ENCODE data around the gene EPN2.

EPN2 gene

GRCh38 chr17:19371259-19372010 lies 134.3 kb downstream of the EPN2 start:
- DNase-seq (ENCODE audit: low read depth): no peak
- TF ChIP-seq CTCF (conservative IDR thresholded peaks at IDR 0.05; ENCODE audit: low read depth, low read length): no peak
- H3K4me3 ChIP-seq (ENCODE audit: low read depth, low read length): no peak overlapping the region

- no peak overlapping the region for H3K4me3 ChIP-seq (ENCODE audit: low read depth, low read length)
- no peak for DNase-seq (ENCODE audit: low read depth)
- no peak for TF ChIP-seq CTCF (conservative IDR thresholded peaks at IDR 0.05; ENCODE audit: low read depth, low read length)
Observed at GRCh38 chr17:19372011-19372370, 134.8 kb downstream of the EPN2 start.

GRCh38 chr17:19372439-19372838 lies 135.3 kb downstream of the EPN2 start:
- TF ChIP-seq CTCF (conservative IDR thresholded peaks at IDR 0.05; ENCODE audit: low read depth, low read length): no peak
- H3K4me3 ChIP-seq (ENCODE audit: low read depth, low read length): no peak overlapping the region
- DNase-seq (ENCODE audit: low read depth): no peak

- DNase-seq (ENCODE audit: low read depth): no peak
- TF ChIP-seq CTCF (conservative IDR thresholded peaks at IDR 0.05; ENCODE audit: low read depth, low read length): no peak
Observed at GRCh38 chr17:19372866-19373504, 135.8 kb downstream of the EPN2 start.

GRCh38 chr17:19374136-19374535 lies 137.0 kb downstream of the EPN2 start:
- no peak for DNase-seq (ENCODE audit: low read depth)
- no peak overlapping the region for H3K4me3 ChIP-seq (ENCODE audit: low read depth, low read length)
- no peak for TF ChIP-seq CTCF (conservative IDR thresholded peaks at IDR 0.05; ENCODE audit: low read depth, low read length)

More at GRCh38 chr17:19372866-19373504, 135.8 kb downstream of the EPN2 start:
- H3K4me3 ChIP-seq (ENCODE audit: low read depth, low read length): no peak overlapping the region

- no peak for TF ChIP-seq CTCF (conservative IDR thresholded peaks at IDR 0.05; ENCODE audit: low read depth, low read length)
- DNase-seq (ENCODE audit: low read depth): no peak
- no peak overlapping the region for H3K4me3 ChIP-seq (ENCODE audit: low read depth, low read length)
Observed at GRCh38 chr17:19375732-19376131, 138.6 kb downstream of the EPN2 start.

- no peak for TF ChIP-seq CTCF (conservative IDR thresholded peaks at IDR 0.05; ENCODE audit: low read depth, low read length)
- H3K4me3 ChIP-seq (ENCODE audit: low read depth, low read length): peak overlapping the region; percentile 83
- no peak for DNase-seq (ENCODE audit: low read depth)
Observed at GRCh38 chr17:19376811-19377210, 139.6 kb downstream of the EPN2 start.
